Mammary epithelial cell (primary cell): Measurements from ENCODE around the gene ZNF491.
A peak's percentile ranks its signal among the peaks of the same experiment; 100 is the strongest.

Experiments
- CTCF ChIP-seq, 2 donors: IDR thresholded peaks in 1 of 2; conservative IDR thresholded peaks in 1 of 2; 2 replicates each; pipeline ENCODE4 v1.5.1; 2011 to 2012; ENCODE audit warnings: inconsistent platforms in 2 of 2, low read length in 2 of 2, mild to moderate bottlenecking in 2 of 2, control low read depth in 1 of 2, low read depth in 1 of 2; ENCODE audit not compliant: insufficient read depth in 1 of 2; ENCODE audit errors: extremely low read depth in 1 of 2
- EZH2 ChIP-seq: IDR thresholded peaks from 2 replicates; pipeline ENCODE4 v1.6.1; 2012; ENCODE audit warnings: low read length, inconsistent platforms, borderline replicate concordance

- TF ChIP-seq EZH2 (no peak), CTCF (conservative IDR thresholded peaks at IDR 0.05 in 1 of 2, IDR thresholded peaks at IDR 0.05 in 1 of 2; ENCODE audit: extremely low read depth in 1 of 2, insufficient read depth in 1 of 2, low read depth in 1 of 2, low read length in 2 of 2) (peak; percentile 58 to 91)
Observed at GRCh38 chr19:11797491-11797890, 832 bp upstream of the ZNF491 start.
